GM18511 (cell line): ENCODE data around the gene CTAG1A.
"Not testable (repeated sequence)": the region's sequence is repeated elsewhere in the genome, so short reads cannot be mapped to it uniquely, and the experiment has no call there.

ENCODE experiments used
- ATAC-seq: cut with Tn5 transposase; IDR thresholded peaks from one replicate; pipeline ENCODE4 v1.9.1; 2021; ENCODE audit warnings: mild to moderate bottlenecking, moderate library complexity; ENCODE audit not compliant: unreplicated experiment

CTAG1A gene

GRCh38 chrX:154584585-154585183, at the start of gene CTAG1A:
CTAG1A (plus strand) TSS chrX:154585133; CDS start chrX:154585207, 74 bp downstream.
- ATAC-seq = not testable (repeated sequence)

GRCh38 chrX:154535892-154536291, 49.0 kb upstream of the CTAG1A start:
- no peak for ATAC-seq

- ATAC-seq = no peak
Observed at GRCh38 chrX:154539077-154539476, 45.9 kb upstream of the CTAG1A start.

- not testable (repeated sequence) for ATAC-seq
Observed at GRCh38 chrX:154540365-154540764, 44.6 kb upstream of the CTAG1A start.

- ATAC-seq = no peak
Observed at GRCh38 chrX:154540897-154541535, 43.9 kb upstream of the CTAG1A start.

GRCh38 chrX:154541589-154541895, 43.4 kb upstream of the CTAG1A start:
- no peak for ATAC-seq

GRCh38 chrX:154541896-154542722, 42.8 kb upstream of the CTAG1A start:
- no peak for ATAC-seq

GRCh38 chrX:154542723-154543424, 42.1 kb upstream of the CTAG1A start:
- no peak for ATAC-seq

GRCh38 chrX:154545673-154546274, 39.2 kb upstream of the CTAG1A start:
- no peak for ATAC-seq

GRCh38 chrX:154546354-154547244, 38.3 kb upstream of the CTAG1A start, which contains the start of gene G6PD:
G6PD (minus strand) TSS chrX:154546846; CDS start chrX:154546155, 691 bp downstream.
- peak; percentile 43 for ATAC-seq

GRCh38 chrX:154547245-154548027, 37.5 kb upstream of the CTAG1A start, which contains the start of gene IKBKG:
IKBKG (plus strand) TSS chrX:154547620; CDS start chrX:154552003, 4,383 bp downstream.
- peak; percentile 75 for ATAC-seq

GRCh38 chrX:154548028-154548316, 37.0 kb upstream of the CTAG1A start:
- no peak for ATAC-seq

- no peak for ATAC-seq
Observed at GRCh38 chrX:154549766-154550165, 35.2 kb upstream of the CTAG1A start.

GRCh38 chrX:154552112-154552806, 32.7 kb upstream of the CTAG1A start:
- ATAC-seq = not testable (repeated sequence)

GRCh38 chrX:154558060-154558690, 26.8 kb upstream of the CTAG1A start:
- ATAC-seq = not testable (repeated sequence)

GRCh38 chrX:154558896-154559295, 26.0 kb upstream of the CTAG1A start:
- ATAC-seq = not testable (repeated sequence)

- not testable (repeated sequence) for ATAC-seq
Observed at GRCh38 chrX:154560326-154560725, 24.6 kb upstream of the CTAG1A start.

- ATAC-seq = not testable (repeated sequence)
Observed at GRCh38 chrX:154562295-154562694, 22.6 kb upstream of the CTAG1A start.
